Choroid plexus epithelial cell (primary cell): Measurements from ENCODE around the gene RBM15.

Experiments used
- DNase-seq: peaks from one replicate; pipeline ENCODE4 v3.0.0-alpha.2; 2010; ENCODE audit warnings: low read depth
- H3K4me3 ChIP-seq: 2 replicates; pipeline ENCODE4 v1.5.1; 2011; ENCODE audit warnings: low read depth, mild to moderate bottlenecking, control low read depth, low read length, moderate library complexity
- TF ChIP-seq, protein P1 (sequence below): conservative IDR thresholded peaks from 2 replicates; pipeline ENCODE4 v1.5.1; 2011; ENCODE audit warnings: low read depth, mild to moderate bottlenecking, control low read depth, inconsistent platforms, low read length, moderate library complexity

RBM15 gene

GRCh38 chr1:110319332-110320167, 19.6 kb upstream of the RBM15 start:
- TF ChIP-seq, protein P1, sequence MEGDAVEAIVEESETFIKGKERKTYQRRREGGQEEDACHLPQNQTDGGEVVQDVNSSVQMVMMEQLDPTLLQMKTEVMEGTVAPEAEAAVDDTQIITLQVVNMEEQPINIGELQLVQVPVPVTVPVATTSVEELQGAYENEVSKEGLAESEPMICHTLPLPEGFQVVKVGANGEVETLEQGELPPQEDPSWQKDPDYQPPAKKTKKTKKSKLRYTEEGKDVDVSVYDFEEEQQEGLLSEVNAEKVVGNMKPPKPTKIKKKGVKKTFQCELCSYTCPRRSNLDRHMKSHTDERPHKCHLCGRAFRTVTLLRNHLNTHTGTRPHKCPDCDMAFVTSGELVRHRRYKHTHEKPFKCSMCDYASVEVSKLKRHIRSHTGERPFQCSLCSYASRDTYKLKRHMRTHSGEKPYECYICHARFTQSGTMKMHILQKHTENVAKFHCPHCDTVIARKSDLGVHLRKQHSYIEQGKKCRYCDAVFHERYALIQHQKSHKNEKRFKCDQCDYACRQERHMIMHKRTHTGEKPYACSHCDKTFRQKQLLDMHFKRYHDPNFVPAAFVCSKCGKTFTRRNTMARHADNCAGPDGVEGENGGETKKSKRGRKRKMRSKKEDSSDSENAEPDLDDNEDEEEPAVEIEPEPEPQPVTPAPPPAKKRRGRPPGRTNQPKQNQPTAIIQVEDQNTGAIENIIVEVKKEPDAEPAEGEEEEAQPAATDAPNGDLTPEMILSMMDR: no peak
- H3K4me3 ChIP-seq: no peak overlapping the region
- DNase-seq: no peak

- no peak for DNase-seq
- H3K4me3 ChIP-seq: no peak overlapping the region
These were observed 19.0 kb upstream of the RBM15 start for GRCh38 chr1:110320168-110320518.

DNA sequence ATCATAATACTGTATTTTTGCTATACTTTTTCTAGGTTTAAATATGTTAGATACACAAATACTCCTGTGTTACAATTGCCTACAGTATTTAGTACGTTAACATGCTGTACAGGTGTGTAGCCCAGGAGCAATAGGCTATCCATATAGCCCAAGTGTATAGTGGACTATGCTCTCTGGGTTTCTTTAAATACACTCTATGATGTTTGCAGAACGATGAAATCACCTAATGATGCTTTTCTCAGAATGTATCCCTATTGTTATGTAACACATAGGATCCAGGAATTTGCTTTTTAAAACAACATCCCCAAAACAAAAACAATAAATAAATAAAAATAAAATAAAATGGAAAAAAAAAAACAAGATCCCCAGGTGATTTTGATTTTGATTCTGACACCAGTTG, 18.1 kb upstream of the RBM15 start:
- no peak for DNase-seq
- TF ChIP-seq, protein P1: no peak
- H3K4me3 ChIP-seq: no peak overlapping the region

More at GRCh38 chr1:110320168-110320518, 19.0 kb upstream of the RBM15 start:
- TF ChIP-seq, protein P1: no peak

- DNase-seq: no peak
- TF ChIP-seq, protein P1: no peak
These were observed 17.3 kb upstream of the RBM15 start for GRCh38 chr1:110321846-110322245.

DNA sequence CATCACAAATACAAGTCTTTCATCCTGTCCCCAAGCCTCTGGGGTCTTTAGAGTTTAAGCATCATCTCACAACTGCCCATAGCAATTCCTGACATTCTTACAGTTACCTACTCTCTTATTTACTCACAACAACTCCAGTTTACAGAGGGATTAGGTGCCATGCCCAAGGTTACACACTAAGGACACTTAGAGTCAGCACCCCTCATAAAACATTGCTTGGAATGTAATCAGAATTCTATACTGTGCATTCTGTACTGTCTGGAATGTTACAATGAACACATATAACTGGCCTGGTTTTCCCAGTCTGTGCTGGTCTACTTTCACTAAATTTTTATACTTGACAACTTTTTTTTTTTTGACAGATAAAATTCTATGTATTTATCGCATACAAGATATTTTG, 14.5 kb upstream of the RBM15 start:
- DNase-seq: no peak
- H3K4me3 ChIP-seq: no peak overlapping the region
- TF ChIP-seq, protein P1: no peak

More at GRCh38 chr1:110321846-110322245, 17.3 kb upstream of the RBM15 start:
- H3K4me3 ChIP-seq: no peak overlapping the region

DNA sequence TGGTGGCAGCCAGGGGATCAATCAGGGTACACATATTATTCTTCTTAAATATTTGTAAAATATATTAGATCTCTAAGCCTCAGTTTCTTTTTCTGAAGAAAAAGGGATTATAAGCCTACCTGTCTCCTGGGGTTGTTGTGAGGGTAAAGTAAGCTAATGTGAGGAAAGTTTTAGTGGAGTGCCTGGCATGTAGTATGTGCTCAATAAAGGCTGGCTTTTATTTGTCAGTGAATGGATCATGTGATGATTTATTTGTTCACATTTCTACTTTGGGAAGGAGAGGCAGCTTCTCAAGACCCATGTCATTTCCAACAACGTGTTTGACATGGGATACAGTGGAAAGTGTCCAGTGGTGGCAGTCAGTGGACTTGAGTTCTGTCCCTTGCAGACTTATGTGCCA, 12.4 kb upstream of the RBM15 start:
- no peak overlapping the region for H3K4me3 ChIP-seq
- DNase-seq: no peak
- TF ChIP-seq, protein P1: no peak

- TF ChIP-seq, protein P1: no peak
- no peak overlapping the region for H3K4me3 ChIP-seq
- peak; percentile 20 for DNase-seq
These were observed 10.9 kb upstream of the RBM15 start for GRCh38 chr1:110328274-110328673.
